Esophagus squamous epithelium (tissue), 5 donors: ENCODE data around the gene LHPP. TPM values are rescaled to one million over a fixed set of nuclear protein-coding genes. Genes with fewer than 3 reads are reported as not detected.

Source experiments
- DNase-seq: peaks from one replicate; lab custom pipeline; 2025; lab: John Stamatoyannopoulos, UW
- H3K27ac ChIP-seq, 4 donors: fragments of 200-600 bp; sonication (generic); one replicate each; pipeline ENCODE4 v1.5.1; 2016 to 2019; ENCODE audit warnings: mild to moderate bottlenecking in 1 of 4
- H3K27me3 ChIP-seq, 4 donors: fragments of 200-600 bp; sonication (generic); 1 replicate in 3 of 4; 2 replicates in 1 of 4; pipeline versions ENCODE4 v1.5.1 to v1.6.0; 2017 to 2021; ENCODE audit warnings: antibody characterized with exemption in 1 of 4
- H3K36me3 ChIP-seq, 3 donors: fragments of 200-600 bp; sonication (generic); one replicate each; pipeline ENCODE4 v1.5.1; 2016 to 2019
- H3K4me1 ChIP-seq, 3 donors: fragments of 200-600 bp; sonication (generic); one replicate each; pipeline ENCODE4 v1.5.1; 2017 to 2019
- H3K4me3 ChIP-seq, 4 donors: fragments of 200-600 bp; sonication (generic); 1 replicate in 3 of 4; 2 replicates in 1 of 4; pipeline ENCODE4 v1.5.1; 2016 to 2019; ENCODE audit warnings: mild to moderate bottlenecking in 2 of 4, moderate library complexity in 1 of 4
- H3K9me3 ChIP-seq, 3 donors: fragments of 200-600 bp; sonication (generic); one replicate each; pipeline ENCODE4 v1.5.1; 2016 to 2019
- CTCF ChIP-seq, 6 experiments: fragments of 450-650 bp in 4 of 6; fragments of 200-600 bp in 2 of 6; sonication (generic) in 2 of 6; IDR thresholded peaks; one replicate each; pipeline ENCODE4 v1.5.1; 2016 to 2019; ENCODE audit warnings: antibody characterized with exemption in 6 of 6, mild to moderate bottlenecking in 4 of 6, moderate library complexity in 4 of 6
- POLR2A ChIP-seq, 4 donors: fragments of 450-650 bp; IDR thresholded peaks; one replicate each; pipeline ENCODE4 v1.6.1; 2017; ENCODE audit warnings: antibody characterized with exemption in 4 of 4, mild to moderate bottlenecking in 4 of 4, moderate library complexity in 3 of 4
- WGBS, 2 donors: methylation state at CpG; one replicate each; pipeline ENCODE4 v1.1.5; 2018; 5-methylcytosine and 5-hydroxymethylcytosine counted together
- intact Hi-C: fragments of 100-400 bp; cut with DNase I; formaldehyde crosslinking; loops from one replicate; pipeline ENCODE4 v1.15.0; 2022
- total RNA-seq, 4 donors: library from RNA; depleted of rRNA; stranded (reverse); fragments of >200 nt; gene quantifications; one replicate each; pipeline ENCODE4 v1.1.0, GENCODE V29; 2016
- donor health status: DM: yes; HTN: yes; CAD: no.

LHPP gene, protein sequence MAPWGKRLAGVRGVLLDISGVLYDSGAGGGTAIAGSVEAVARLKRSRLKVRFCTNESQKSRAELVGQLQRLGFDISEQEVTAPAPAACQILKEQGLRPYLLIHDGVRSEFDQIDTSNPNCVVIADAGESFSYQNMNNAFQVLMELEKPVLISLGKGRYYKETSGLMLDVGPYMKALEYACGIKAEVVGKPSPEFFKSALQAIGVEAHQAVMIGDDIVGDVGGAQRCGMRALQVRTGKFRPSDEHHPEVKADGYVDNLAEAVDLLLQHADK
- 10 to 100 TPM; 13.9 to 41.1 (median 24.3) TPM for total RNA-seq

DNA sequence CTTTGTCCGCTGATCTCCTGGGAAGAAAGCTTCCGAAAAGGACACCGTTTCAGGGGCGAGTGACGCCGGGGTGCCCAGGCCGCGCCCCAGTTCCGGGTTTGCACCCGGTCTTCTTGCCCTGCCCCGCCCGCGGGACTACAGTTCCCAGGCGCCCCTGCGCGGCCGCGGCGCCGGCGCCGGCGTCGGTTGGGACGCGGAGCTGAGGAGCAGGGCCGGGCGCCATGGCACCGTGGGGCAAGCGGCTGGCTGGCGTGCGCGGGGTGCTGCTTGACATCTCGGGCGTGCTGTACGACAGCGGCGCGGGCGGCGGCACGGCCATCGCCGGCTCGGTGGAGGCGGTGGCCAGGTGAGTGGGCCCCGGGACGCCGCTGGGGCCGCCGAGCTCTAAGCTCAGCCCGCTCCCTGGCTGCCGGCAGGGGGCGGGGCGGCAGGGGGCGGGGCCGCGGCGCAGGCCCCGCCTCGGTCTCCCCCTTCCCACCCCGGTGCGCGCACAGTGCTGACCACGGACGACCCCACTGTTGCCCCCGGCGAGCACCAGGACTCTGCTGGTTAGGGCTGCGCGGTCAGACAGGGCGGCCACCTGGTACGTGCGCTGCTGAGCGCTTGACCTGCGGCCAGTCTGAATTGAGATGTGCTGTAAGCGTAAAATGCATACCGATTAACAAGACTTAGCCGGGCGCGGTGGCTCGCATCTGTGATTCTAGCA lies at the start of gene LHPP:
Gene LHPP (plus strand): TSS at position 182 of the 706 bp plus-strand sequence. CDS start 40 bp downstream, at position 222.
- intact Hi-C loops = no loop called here
- Histone ChIP-seq H3K27ac (peak within 1 kb of the TSS; percentile 89 to 96 (median 93)), H3K4me1 (peaks cover 3 to 49% (median 3%) of the 10 kb centered on the region in 3 donors), H3K9me3 (no peaks in the 10 kb centered on the region), H3K36me3 (no peaks in the 10 kb centered on the region), H3K27me3 (no peaks in the 10 kb centered on the region), H3K4me3 (peak within 1 kb of the TSS; percentile 70 to 96 (median 84))
- 2 to 6% methylated on average over 12 to 21 of the region's 81 CpGs for WGBS, 2 donors
- DNase-seq = peak; percentile 22
- TF ChIP-seq CTCF (IDR thresholded peaks at IDR 0.05) = peak; percentile 40 to 73 (median 66)
- TF ChIP-seq POLR2A (IDR thresholded peaks at IDR 0.05) = peak in 2 of 4 donors; percentile 27 to 62

GRCh38 chr10:124414076-124414475 lies 47.5 kb upstream of the LHPP start:
- peak overlapping the region; percentile 42 to 99 (median 70) for H3K27ac ChIP-seq
- H3K36me3 ChIP-seq = peaks cover 0 to 34% (median 2%) of the 10 kb centered on the region in 3 donors
- peak overlapping the region in 3 of 4 donors; percentile 4 to 24 (median 14) for H3K4me3 ChIP-seq
- no peaks in the 10 kb centered on the region for H3K9me3 ChIP-seq
- intact Hi-C loops = no loop called here
- 19 to 27% methylated on average over 4 of the region's 4 CpGs for WGBS, 2 donors
- DNase-seq = no peak
- peaks cover 14 to 63% (median 38%) of the 10 kb centered on the region in 3 donors for H3K4me1 ChIP-seq
- no peaks in the 10 kb centered on the region for H3K27me3 ChIP-seq
- no peak for TF ChIP-seq POLR2A (IDR thresholded peaks at IDR 0.05)
- TF ChIP-seq CTCF (IDR thresholded peaks at IDR 0.05) = no peak

DNA sequence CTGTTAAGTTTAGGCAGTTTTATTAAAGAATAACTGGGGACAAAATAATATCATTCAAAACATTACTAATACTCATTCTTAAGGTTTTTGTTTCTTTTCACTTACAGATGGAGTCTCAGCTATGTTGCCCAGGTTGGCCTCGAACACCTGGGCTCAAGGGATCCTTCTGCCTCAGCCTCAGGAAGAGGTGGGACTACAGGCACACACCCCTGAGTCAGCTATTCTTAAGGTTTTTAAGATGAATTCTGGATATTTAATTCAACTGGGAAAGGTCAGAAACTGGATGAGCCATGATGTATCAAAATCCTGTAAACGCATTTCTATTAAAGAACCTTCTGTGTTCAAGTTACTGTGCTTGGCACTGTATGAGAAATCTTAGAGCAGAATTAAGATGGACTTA lies 46.4 kb upstream of the LHPP start:
- DNase-seq = no peak
- peaks cover 0 to 25% (median 0%) of the 10 kb centered on the region in 3 donors for H3K36me3 ChIP-seq
- no peak for TF ChIP-seq CTCF (IDR thresholded peaks at IDR 0.05)
- no peak for TF ChIP-seq POLR2A (IDR thresholded peaks at IDR 0.05)
- intact Hi-C loops = no loop called here
- H3K9me3 ChIP-seq = no peaks in the 10 kb centered on the region
- no peaks in the 10 kb centered on the region for H3K27me3 ChIP-seq
- peak overlapping the region in 1 of 4 donors; percentile 9 for H3K4me3 ChIP-seq
- H3K27ac ChIP-seq = peak overlapping the region in 2 of 4 donors; percentile 92 to 99
- WGBS, 2 donors = 44 to 52% methylated on average over 2 of the region's 2 CpGs
- H3K4me1 ChIP-seq = peaks cover 14 to 67% (median 41%) of the 10 kb centered on the region in 3 donors

GRCh38 chr10:124416733-124417132 lies 44.9 kb upstream of the LHPP start:
- Histone ChIP-seq H3K27ac (peak overlapping the region in 3 of 4 donors; percentile 41 to 99 (median 92)), H3K9me3 (no peaks in the 10 kb centered on the region), H3K36me3 (peaks cover 0 to 10% (median 0%) of the 10 kb centered on the region in 3 donors), H3K4me3 (peak overlapping the region in 3 of 4 donors; percentile 69 to 99 (median 92)), H3K4me1 (peaks cover 14 to 67% (median 41%) of the 10 kb centered on the region in 3 donors), H3K27me3 (peaks cover 0 to 3% (median 0%) of the 10 kb centered on the region in 4 donors)
- 44 to 51% methylated on average over 6 of the region's 6 CpGs for WGBS, 2 donors
- no peak for DNase-seq
- no peak for TF ChIP-seq CTCF (IDR thresholded peaks at IDR 0.05)
- TF ChIP-seq POLR2A (IDR thresholded peaks at IDR 0.05) = no peak
- intact Hi-C loops = no loop called here
